Activated CD4-positive, CD25-positive, alpha-beta regulatory T cell (primary cell): ENCODE data around the gene MB21D2.
"Not testable (repeated sequence)": the region's sequence is repeated elsewhere in the genome, so short reads cannot be mapped to it uniquely, and the experiment has no call there.

Experiments used
- DNase-seq, 4 experiments: peaks; one replicate each; lab custom pipeline; 2025; lab: John Stamatoyannopoulos, UW

MB21D2 gene

DNA sequence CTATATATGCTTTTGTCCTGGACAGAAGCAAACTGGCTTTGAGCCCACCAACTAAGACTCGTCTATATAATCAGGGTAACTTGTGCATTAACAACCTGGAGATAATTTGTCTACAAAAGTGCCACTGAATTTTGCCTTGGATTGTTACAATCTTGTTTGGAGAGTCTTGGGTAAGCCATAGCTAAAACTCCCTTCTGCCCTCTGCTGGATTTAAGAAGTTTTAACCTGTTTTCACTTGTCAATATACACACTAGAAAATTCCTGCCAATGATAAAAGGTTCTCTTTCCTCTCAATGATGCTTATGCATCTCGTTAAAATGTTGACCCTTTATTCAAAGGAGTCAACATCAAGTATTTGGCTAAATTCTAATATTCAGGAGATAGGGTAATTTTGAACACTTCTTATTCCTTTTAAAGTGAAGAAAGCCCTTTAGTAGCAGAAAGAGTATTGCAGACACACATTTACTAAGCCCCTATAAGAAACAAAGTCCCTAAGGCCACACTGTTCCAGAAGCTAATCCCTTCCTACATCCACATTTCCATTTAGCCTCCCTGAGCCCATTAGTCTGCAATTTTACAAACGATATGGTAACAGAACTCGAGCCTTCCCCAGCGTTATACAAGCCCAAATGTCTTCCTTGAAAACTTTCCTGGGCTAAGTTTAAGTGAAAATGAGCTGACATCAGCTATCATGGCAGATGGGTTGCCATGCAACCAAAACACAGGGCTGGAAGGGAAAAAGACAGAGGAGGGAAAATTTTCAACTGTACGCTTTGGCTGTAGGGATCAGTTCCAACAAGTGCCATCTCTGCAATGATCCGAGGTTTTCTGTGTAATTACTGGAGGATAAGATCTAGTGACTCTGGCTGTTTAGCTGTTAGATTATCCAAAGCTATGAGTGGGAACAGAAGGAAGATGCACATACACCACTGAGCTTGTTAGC lies 114.4 kb downstream of the MB21D2 start:
- no peak for DNase-seq

DNA sequence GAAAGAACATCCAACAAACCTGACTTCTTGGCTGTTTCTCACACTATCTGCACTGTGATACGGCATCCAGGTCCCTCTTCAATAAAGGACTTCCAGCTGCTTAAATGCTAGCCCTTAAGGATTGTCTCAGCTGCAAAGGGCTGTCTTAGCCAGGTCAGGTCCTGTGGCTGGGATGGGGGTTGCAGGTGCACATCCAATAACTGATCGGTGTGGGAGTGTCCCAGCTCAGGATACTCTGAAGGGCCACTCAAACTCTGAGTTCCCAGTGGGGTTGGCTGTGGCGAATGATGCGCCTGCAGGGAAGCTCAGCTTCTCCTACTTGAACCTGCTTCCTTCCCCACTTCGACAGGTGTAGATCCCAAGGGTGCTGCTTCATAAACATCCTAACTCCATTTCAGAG lies 115.7 kb downstream of the MB21D2 start:
- no peak for DNase-seq

DNA sequence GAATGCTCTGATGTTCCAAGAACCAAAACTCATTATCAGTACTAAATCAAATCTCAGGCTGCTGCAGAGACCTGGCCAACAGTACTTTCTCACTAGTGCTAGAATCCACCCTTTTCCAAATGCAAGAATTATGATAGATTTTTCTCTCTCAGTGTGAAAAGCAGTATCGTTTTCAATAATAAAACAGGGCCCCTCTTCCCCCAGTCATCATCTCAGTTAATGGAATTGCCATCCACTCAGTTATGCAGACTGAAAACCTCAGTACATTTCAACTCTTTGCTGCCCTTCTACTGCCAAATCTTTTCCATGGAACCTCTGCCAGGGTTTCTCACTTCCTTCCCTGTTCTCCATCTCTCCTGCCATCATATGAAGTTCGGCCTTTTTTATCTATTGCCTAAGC lies 117.9 kb downstream of the MB21D2 start:
- DNase-seq = no peak

- no peak for DNase-seq
These were observed 122.6 kb downstream of the MB21D2 start for GRCh38 chr3:192795021-192795420.

GRCh38 chr3:192794216-192794615 lies 123.4 kb downstream of the MB21D2 start:
- no peak for DNase-seq

GRCh38 chr3:192788816-192789515 lies 128.7 kb downstream of the MB21D2 start:
- DNase-seq = not testable (repeated sequence)

- DNase-seq = no peak
These were observed 139.1 kb downstream of the MB21D2 start for GRCh38 chr3:192778508-192778907.

DNA sequence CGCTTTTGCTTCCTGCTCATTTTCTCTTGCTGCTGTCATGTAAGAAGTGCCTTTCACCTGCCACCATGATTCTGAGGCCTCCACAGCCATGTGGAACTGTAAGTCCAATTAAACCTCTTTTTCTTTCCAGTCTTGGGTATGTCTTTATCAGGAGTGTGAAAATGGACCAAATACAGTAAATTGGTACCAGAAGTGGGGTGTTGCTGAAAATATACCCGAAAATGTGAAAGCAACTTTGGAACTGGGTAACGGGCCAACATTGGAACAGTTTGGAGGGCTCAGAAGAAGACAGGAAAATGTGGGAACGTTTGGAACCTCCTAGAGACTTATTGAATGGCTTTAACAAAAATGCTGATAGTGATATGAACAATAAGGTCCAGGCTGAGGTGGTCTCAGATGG lies 143.3 kb downstream of the MB21D2 start:
- not testable (repeated sequence) for DNase-seq

GRCh38 chr3:192772240-192772894 lies 145.3 kb downstream of the MB21D2 start:
- DNase-seq = no peak

- no peak for DNase-seq
These were observed 159.0 kb downstream of the MB21D2 start for GRCh38 chr3:192758654-192759053.

DNA sequence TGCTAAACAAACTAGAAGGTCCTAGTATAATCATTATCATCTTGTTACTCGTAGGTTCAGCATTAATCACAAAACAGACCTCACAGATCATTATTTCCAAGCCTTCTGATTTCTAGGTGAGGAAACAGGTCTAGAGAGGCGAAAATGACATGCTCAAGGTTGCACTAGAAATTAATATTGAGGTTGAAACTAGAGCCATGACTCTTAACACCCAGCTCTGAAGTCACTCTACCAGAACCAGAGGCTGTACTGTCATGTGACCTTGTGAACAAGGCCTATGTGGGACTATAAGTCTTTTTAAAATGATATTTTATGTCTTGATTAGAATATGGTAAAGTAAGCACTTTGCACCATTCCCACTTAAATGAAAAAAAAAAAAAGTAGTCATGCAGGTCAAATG lies 166.5 kb downstream of the MB21D2 start:
- no peak for DNase-seq

GRCh38 chr3:192750201-192750600 lies 167.5 kb downstream of the MB21D2 start:
- DNase-seq = no peak

DNA sequence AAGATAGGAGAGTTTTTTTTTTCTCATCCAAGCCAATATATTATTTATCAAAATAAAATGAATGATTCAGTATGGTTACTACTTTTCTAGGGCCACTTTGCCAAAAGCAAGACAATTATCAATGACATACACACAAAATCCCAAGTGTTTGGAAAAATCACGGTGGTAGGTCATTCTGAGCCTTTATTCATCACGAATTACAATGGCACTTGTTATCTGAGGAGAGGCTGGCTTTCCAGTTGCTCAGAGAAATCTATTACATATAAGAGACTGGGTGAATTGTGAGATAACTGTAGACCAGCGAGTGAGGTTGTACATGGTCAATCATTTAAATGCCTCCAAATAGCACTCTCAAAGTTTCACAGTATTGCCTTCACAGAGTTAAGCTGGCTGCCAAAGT lies 169.9 kb downstream of the MB21D2 start:
- no peak for DNase-seq

GRCh38 chr3:192747145-192747544 lies 170.5 kb downstream of the MB21D2 start:
- DNase-seq = no peak
